ENCODE measurements around the gene PROKR1. TPM values are rescaled to one million over a fixed set of nuclear protein-coding genes. Genes with fewer than 3 reads are reported as not detected.

The PROKR1 gene
- total RNA-seq, 2 donors from 2014 or later: not detected

GRCh38 chr2:68692511-68692910 lies 49.1 kb downstream of the PROKR1 start:
- DNase-seq (ENCODE audit: low spot score) (no peak), ATAC-seq (no peak)
- Mint-ChIP-seq H3K36me3 (no peaks in the 10 kb centered on the region), H3K4me1 (ENCODE audit: low read depth in 2 of 2) (peaks cover 15 to 21% of the 10 kb centered on the region in 2 donors), H3K27ac (no peak overlapping the region), H3K27me3 (peaks cover 15 to 22% of the 10 kb centered on the region in 2 donors), H3K4me3 (no peak overlapping the region), H3K9me3 (no peaks in the 10 kb centered on the region)

GRCh38 chr2:68693951-68694350 lies 50.6 kb downstream of the PROKR1 start:
- Mint-ChIP-seq H3K27me3 (peaks cover 17 to 27% of the 10 kb centered on the region in 2 donors), H3K4me1 (ENCODE audit: low read depth in 2 of 2) (peaks cover 14 to 19% of the 10 kb centered on the region in 2 donors), H3K9me3 (no peaks in the 10 kb centered on the region), H3K4me3 (no peak overlapping the region), H3K36me3 (no peaks in the 10 kb centered on the region), H3K27ac (no peak overlapping the region)
- no peak for ATAC-seq
- DNase-seq (ENCODE audit: low spot score): no peak

- DNase-seq (ENCODE audit: low spot score) (no peak), ATAC-seq (no peak)
- H3K27me3 Mint-ChIP-seq: peaks cover 37% of the 10 kb centered on the region in 2 donors
- H3K4me3 Mint-ChIP-seq: no peak overlapping the region
- peaks cover 12% of the 10 kb centered on the region for H3K36me3 Mint-ChIP-seq
- no peak overlapping the region for H3K27ac Mint-ChIP-seq
- H3K9me3 Mint-ChIP-seq: no peaks in the 10 kb centered on the region
- H3K4me1 Mint-ChIP-seq (ENCODE audit: low read depth in 2 of 2): no peaks in the 10 kb centered on the region
Observed at GRCh38 chr2:68695971-68696370, 52.6 kb downstream of the PROKR1 start.

- no peaks in the 10 kb centered on the region for H3K9me3 Mint-ChIP-seq
- no peaks in the 10 kb centered on the region for H3K4me1 Mint-ChIP-seq (ENCODE audit: low read depth in 2 of 2)
- no peak for DNase-seq (ENCODE audit: low spot score)
- ATAC-seq: no peak
- H3K27me3 Mint-ChIP-seq: peaks cover 35 to 36% of the 10 kb centered on the region in 2 donors
- H3K36me3 Mint-ChIP-seq: peaks cover 12% of the 10 kb centered on the region
- no peak overlapping the region for H3K27ac Mint-ChIP-seq
- H3K4me3 Mint-ChIP-seq: no peak overlapping the region
Observed at GRCh38 chr2:68696554-68696953, 53.2 kb downstream of the PROKR1 start.

- Mint-ChIP-seq H3K4me3 (no peak overlapping the region), H3K27ac (no peak overlapping the region), H3K36me3 (peaks cover 12% of the 10 kb centered on the region), H3K27me3 (peaks cover 33 to 39% of the 10 kb centered on the region in 2 donors), H3K4me1 (ENCODE audit: low read depth in 2 of 2) (no peaks in the 10 kb centered on the region), H3K9me3 (no peaks in the 10 kb centered on the region)
- ATAC-seq (no peak), DNase-seq (ENCODE audit: low spot score) (no peak)
Observed at GRCh38 chr2:68698567-68699377, 55.4 kb downstream of the PROKR1 start.

GRCh38 chr2:68700560-68700959 lies 57.2 kb downstream of the PROKR1 start:
- H3K36me3 Mint-ChIP-seq: peaks cover 12% of the 10 kb centered on the region
- no peaks in the 10 kb centered on the region for H3K9me3 Mint-ChIP-seq
- H3K27me3 Mint-ChIP-seq: peaks cover 34 to 40% of the 10 kb centered on the region in 2 donors
- no peak overlapping the region for H3K4me3 Mint-ChIP-seq
- no peaks in the 10 kb centered on the region for H3K4me1 Mint-ChIP-seq (ENCODE audit: low read depth in 2 of 2)
- DNase-seq (ENCODE audit: low spot score) (no peak), ATAC-seq (no peak)
- no peak overlapping the region for H3K27ac Mint-ChIP-seq

- H3K4me1 Mint-ChIP-seq (ENCODE audit: low read depth in 2 of 2): peaks cover 5 to 15% of the 10 kb centered on the region in 2 donors
- ATAC-seq: no peak
- peaks cover 35 to 50% of the 10 kb centered on the region in 2 donors for H3K27me3 Mint-ChIP-seq
- DNase-seq (ENCODE audit: low spot score): no peak
- H3K9me3 Mint-ChIP-seq: no peaks in the 10 kb centered on the region
- H3K27ac Mint-ChIP-seq: no peak overlapping the region
- no peak overlapping the region for H3K4me3 Mint-ChIP-seq
- no peaks in the 10 kb centered on the region for H3K36me3 Mint-ChIP-seq
Observed at GRCh38 chr2:68706637-68707036, 63.3 kb downstream of the PROKR1 start.

Other genes starting within 250 kb of the PROKR1 start
- gene FBXO48, start 176.3 kb upstream of the PROKR1 start, total RNA-seq: 1 to 10 TPM; 1.8 to 2.5 TPM
- 1 to 10 TPM; 2.0 to 3.2 TPM for gene APLF, start 176.0 kb upstream of the PROKR1 start, total RNA-seq
- gene ARHGAP25, start 91.2 kb downstream of the PROKR1 start, total RNA-seq: 100 to 1,000 TPM; 121 to 170 TPM
- not detected for gene BMP10, start 227.8 kb downstream of the PROKR1 start, total RNA-seq